NCI-H1436 treated with DMSO at 0.1 percent for 48 hours (cell line): Measurements from ENCODE around the gene BTBD6.
"Not testable (repeated sequence)": the region's sequence is repeated elsewhere in the genome, so short reads cannot be mapped to it uniquely, and the experiment has no call there.

ENCODE experiments used
- DNase-seq: peaks from one replicate; lab custom pipeline; 2025; lab: John Stamatoyannopoulos, UW

Gene BTBD6

GRCh38 chr14:105269405-105269804 is 21.1 kb downstream of the BTBD6 start:
- DNase-seq, result no peak

- DNase-seq, result no peak
Measured at GRCh38 chr14:105271224-105271890, 23.0 kb downstream of the BTBD6 start.

GRCh38 chr14:105272623-105273022 is 24.3 kb downstream of the BTBD6 start:
- DNase-seq, result no peak

DNA sequence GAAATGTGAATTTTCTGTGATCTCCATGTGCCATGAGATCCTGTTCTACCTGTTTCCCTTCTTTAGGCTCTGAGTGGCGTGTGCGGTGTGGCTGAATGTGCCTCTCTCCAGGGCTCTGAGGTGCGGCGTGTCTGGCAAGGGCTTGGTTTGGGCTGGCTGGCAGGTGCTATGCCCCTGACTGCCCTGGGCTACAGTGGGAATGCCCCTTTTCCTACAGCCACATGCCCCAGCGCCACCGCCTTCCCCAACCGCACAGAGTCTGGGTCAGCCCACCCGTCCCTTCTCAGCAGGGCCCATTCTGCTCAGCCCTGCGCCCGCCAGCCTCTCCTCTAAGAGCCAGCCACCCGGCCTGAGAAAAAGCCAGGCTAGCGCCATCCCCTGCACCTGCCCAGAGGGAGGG is 24.7 kb downstream of the BTBD6 start:
- no peak for DNase-seq

DNA sequence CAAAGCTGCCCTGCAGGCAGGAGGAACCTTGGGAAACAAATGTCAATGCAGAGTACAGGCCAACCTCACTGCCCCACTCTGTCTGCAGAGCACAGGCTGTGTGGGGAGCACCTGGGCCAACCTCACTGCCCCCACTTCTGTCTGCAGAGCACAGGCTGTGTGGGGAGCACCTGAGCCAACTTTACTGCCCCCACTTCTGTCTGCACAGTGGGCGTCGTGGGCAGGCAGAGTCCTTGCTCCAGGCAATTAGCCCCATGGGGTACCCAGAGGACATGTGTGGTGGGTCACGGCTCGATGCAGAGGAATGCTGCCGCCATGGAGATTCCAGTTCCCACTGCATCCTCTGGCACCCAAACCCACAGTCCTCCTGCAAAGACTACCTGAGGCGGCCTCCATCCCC is 26.3 kb downstream of the BTBD6 start:
- no peak for DNase-seq

GRCh38 chr14:105275267-105275946 is 27.1 kb downstream of the BTBD6 start:
- DNase-seq, result no peak

DNA sequence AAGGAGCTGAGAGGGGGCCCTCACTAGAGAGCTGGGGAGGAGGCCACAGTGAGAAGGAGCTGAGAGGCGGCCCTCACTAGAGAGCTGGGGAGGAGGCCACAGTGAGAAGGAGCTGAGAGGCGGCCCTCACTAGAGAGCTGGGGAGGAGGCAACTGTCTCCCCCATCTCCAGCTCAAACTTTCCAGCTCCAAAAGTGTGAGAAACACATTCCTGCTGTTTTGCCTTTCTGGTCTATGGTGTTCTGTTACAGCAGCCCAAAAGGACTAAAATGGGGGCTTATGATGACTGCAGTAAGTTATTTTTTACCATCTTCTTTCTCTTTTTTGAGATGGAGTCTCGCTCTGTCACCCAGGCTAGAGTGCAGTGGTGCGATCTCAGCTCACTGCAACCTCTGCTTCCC is 29.1 kb downstream of the BTBD6 start:
- not testable (repeated sequence) for DNase-seq

DNA sequence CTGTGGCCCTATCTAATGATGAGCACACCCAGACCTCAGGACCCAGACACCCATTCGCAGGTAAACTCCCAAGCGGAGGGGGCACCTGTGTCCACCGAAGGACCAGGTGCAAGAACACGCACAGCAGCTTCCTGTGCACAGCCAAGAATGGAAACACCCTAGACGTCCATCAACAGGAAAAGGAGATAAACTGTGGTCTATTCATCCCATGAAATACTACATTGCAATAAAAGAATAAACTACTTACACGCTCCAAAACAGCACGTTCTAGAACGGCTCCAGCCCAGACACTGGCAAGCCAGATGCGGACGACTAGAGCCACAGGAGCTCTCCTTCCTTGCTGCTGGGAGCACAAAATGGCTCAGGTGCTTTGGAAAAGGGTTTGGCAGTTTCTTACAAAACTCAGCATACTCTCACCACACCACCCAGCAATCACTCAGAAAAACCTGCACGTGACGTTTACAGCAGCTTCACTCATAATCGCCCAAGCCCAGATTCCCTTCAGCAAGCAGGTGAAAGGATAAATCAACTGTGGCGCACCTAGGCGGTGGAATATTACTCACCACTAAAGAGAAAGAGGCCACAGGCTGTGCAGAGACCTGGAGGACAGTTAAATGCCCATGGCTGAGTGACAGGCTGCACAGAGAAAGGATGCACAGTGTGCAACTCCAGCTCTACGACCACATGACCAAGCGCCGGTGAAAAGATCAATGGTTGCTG is 31.5 kb downstream of the BTBD6 start:
- DNase-seq, result no peak

- DNase-seq, result no peak
Measured at GRCh38 chr14:105280525-105280924, 32.2 kb downstream of the BTBD6 start.

- DNase-seq, result no peak
Measured at GRCh38 chr14:105281371-105282097, 33.2 kb downstream of the BTBD6 start.

DNA sequence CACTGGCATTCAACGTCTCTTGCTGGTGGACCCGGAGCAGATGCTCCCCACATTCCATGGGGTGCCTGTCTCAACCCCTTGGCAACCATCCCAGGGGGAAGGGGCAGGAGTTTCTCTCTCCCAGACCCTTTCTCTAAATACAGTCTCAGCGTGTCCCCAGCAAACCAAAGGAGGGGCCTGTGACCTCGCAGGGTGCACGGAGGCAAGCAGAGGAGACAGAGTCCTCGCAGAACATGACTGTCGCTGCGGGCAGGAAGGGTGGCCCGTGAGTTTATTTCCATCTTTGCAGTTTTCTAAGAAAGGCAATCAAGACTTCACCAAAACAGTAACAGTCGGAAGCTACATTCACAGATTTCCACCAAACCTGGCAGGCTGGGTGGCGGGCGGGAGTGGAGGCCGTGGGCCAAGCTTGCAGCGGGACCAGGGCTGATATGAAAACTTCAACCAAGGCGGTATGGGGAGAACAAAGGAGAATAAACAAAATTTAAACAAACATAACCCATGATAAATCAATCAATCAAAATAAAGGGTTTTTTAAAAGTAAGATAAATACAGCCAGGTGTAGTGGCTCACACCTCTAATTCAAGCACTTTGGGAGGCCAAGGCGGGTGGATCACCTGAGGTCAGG is 33.9 kb downstream of the BTBD6 start:
- DNase-seq, result no peak

DNA sequence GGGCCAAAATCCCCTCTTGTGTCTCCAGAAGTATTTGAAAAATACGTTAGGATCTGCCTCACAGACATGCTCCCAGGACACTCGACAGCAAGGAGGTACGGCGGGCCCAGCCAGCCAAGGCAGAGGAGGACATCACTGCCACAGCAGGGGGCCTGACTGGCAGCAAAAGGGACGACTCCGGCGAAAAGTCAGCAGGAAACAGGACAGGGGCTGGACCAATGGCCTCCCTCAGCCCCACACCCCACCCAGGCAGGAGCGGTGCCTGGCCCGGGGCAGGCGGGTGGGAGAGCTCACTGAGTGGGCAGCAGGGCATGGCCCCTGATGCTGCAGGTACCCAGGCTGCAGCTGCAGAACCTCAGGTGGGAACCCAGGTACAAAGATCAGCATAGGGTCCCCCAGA is 34.7 kb downstream of the BTBD6 start:
- no peak for DNase-seq

DNA sequence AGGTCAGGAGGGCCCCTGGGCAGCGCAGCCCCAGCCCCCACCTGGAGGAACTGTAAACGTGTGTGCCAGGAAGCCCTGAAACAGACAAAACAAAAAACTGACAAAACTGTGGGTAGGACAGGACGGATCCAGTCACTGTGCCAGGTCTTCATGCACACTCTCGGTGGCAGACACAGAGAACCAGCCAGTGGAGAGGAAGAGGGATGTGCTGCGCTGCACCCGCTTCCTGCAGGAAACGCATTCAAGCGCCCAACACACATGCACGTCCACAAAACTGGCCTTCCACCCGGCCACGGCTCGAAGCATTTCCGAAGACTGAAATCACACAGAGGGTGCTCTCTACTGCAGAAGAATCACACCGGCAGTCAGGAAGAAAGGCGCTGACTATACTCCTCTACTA is 35.6 kb downstream of the BTBD6 start:
- DNase-seq, result no peak

DNA sequence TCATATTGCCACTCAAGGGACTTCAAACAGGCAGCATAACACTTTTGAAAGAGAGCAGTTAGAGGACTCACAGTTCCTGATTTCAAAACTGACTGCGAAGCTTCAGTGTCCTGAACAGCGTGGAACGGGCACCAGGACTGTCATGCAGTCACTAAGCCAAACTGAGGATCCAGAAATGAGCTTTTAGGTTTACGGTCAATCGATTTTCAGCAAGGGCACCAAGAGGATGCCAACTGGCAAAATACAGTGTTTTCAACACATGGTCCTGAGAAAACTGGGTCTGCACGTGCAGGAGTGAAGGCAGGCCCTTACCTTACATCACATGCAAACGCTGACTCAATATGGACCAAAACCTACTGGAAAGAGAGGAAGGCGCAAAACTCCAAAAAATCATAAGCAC is 36.8 kb downstream of the BTBD6 start:
- no peak for DNase-seq

GRCh38 chr14:105286759-105287144 is 38.4 kb downstream of the BTBD6 start:
- no peak for DNase-seq

DNA sequence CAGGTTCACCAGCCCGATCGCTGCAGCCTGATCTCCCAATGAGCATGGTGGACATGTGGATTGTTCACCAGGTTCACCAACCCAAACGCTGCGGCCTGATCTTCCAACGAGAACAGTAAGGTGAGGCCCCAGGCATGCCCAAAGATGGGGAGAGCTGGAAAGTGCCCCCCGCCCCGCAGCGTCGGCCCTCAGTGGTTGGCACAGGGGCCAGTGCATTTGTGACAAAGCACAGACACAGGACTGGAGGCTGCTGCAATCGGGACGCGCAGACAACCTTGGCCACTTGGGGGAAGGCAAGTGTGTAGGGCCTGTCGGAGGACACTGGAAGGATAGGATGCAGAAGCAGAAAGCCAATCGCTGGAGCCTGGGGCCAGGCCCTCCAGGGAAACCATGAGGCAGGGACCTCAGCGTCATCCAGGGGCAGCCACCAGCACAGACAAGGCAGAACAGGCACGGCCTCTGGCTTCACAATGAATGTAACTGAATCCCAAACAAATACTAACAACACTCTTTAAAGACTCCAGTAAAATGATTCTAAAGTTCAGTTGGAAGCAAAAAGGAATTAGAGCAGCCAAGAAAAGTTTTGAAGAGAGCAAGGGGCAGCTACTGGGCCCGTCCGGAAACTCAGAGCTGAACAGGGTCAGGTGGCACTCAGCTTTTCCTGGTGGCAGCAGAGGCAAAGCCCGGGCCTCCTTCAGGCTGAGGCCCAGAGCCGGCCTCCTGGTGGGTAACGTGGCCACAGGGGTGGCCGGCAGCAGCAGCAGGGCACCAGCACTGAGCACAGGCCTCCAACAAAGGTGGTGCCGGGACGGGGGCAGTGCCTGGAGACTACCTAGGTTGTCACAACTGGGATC is 39.1 kb downstream of the BTBD6 start:
- no peak for DNase-seq

DNA sequence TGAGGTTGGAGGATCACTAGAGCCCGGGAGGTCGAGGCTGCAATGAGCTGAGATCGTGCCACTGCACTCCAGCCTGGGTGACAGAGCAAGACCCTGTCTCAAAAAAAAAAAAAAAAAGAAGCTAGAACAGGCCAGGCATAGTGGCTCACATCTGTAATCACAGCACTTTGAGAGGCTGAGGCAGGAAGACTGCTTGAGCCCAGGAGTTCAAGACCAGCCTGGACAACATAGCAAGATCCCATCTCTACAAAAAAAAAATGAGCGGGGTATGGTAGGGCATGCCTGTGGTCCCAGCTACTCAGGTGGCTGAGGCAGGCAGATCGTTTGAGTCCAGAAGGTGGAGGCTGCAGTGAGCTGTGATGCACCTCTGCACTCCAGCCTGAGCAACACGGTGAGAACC is 40.6 kb downstream of the BTBD6 start:
- DNase-seq, result not testable (repeated sequence)

GRCh38 chr14:105290621-105291346 is 42.5 kb downstream of the BTBD6 start:
- DNase-seq, result no peak

GRCh38 chr14:105292826-105293711 is 44.7 kb downstream of the BTBD6 start:
- DNase-seq, result no peak
